Liver (tissue), 9 donors: ENCODE data around the gene ZNF180. TPM values are rescaled to one million over a fixed set of nuclear protein-coding genes. Genes with fewer than 3 reads are reported as not detected.
A peak's percentile ranks its signal among the peaks of the same experiment; 100 is the strongest.

Experiments used
- DNase-seq: peaks from one replicate; pipeline ENCODE4 v3.0.0-alpha.2; 2017; ENCODE audit warnings: low spot score
- H3K27ac ChIP-seq, 2 donors: one replicate each; pipeline ENCODE4 v1.7.0; 2013; ENCODE audit warnings: inconsistent platforms in 2 of 2, low read length in 2 of 2, control low read depth in 1 of 2, low read depth in 1 of 2, mild to moderate bottlenecking in 1 of 2
- H3K27me3 ChIP-seq, 4 donors: one replicate each; pipeline versions ENCODE4 v1.6.1 to v1.7.0; 2013; ENCODE audit warnings: low read length in 3 of 4, inconsistent platforms in 1 of 4, mild to moderate bottlenecking in 1 of 4, moderate library complexity in 1 of 4; ENCODE audit not compliant: control insufficient read depth in 4 of 4, insufficient read depth in 4 of 4
- H3K36me3 ChIP-seq, 4 donors: one replicate each; pipeline versions ENCODE4 v1.6.1 to v1.7.0; 2013; ENCODE audit warnings: low read length in 3 of 4, mild to moderate bottlenecking in 3 of 4, low read depth in 1 of 4, moderate library complexity in 1 of 4; ENCODE audit not compliant: control insufficient read depth in 4 of 4, insufficient read depth in 3 of 4
- H3K4me1 ChIP-seq, 4 donors: one replicate each; pipeline versions ENCODE4 v1.6.1 to v1.7.0; 2013; ENCODE audit warnings: low read length in 3 of 4, mild to moderate bottlenecking in 3 of 4, moderate library complexity in 1 of 4; ENCODE audit not compliant: control insufficient read depth in 4 of 4, insufficient read depth in 4 of 4
- H3K4me3 ChIP-seq, 3 donors: one replicate each; pipeline versions ENCODE4 v1.6.1 to v1.7.0; 2013; ENCODE audit warnings: low read length in 3 of 3, control low read depth in 1 of 3, low read depth in 1 of 3, mild to moderate bottlenecking in 1 of 3
- H3K9ac ChIP-seq, 2 donors: one replicate each; pipeline ENCODE4 v1.7.0; 2013; ENCODE audit warnings: low read length in 2 of 2, mild to moderate bottlenecking in 2 of 2, moderate library complexity in 2 of 2, control low read depth in 1 of 2, low read depth in 1 of 2
- H3K9me3 ChIP-seq, 4 donors: one replicate each; pipeline versions ENCODE4 v1.6.1 to v1.7.0; 2013; ENCODE audit warnings: low read length in 3 of 4; ENCODE audit not compliant: control insufficient read depth in 4 of 4
- EGR1 ChIP-seq, 2 donors: IDR thresholded peaks; 2 replicates each; pipeline ENCODE4 v1.6.1; 2016 to 2018; ENCODE audit warnings: antibody characterized with exemption in 2 of 2, low read depth in 2 of 2
- FOXA1 ChIP-seq: IDR thresholded peaks from 2 replicates; pipeline ENCODE4 v1.6.1; 2016; ENCODE audit warnings: antibody characterized with exemption
- FOXA2 ChIP-seq: IDR thresholded peaks from 2 replicates; pipeline ENCODE4 v1.6.1; 2016; ENCODE audit warnings: antibody characterized with exemption
- HNF4A ChIP-seq, 2 donors: conservative IDR thresholded peaks; 2 replicates each; pipeline ENCODE4 v1.6.1; 2016; ENCODE audit warnings: antibody characterized with exemption in 2 of 2, mild to moderate bottlenecking in 2 of 2
- JUND ChIP-seq, 2 donors: IDR thresholded peaks; 2 replicates each; pipeline ENCODE4 v1.6.1; 2016; ENCODE audit warnings: antibody characterized with exemption in 2 of 2
- RAD21 ChIP-seq, 2 donors: IDR thresholded peaks; 2 replicates each; pipeline ENCODE4 v1.6.1; 2016; ENCODE audit warnings: antibody characterized with exemption in 2 of 2, mild to moderate bottlenecking in 2 of 2
- RXRA ChIP-seq, 2 donors: IDR thresholded peaks; 2 replicates each; pipeline ENCODE4 v1.6.1; 2017 to 2018; ENCODE audit warnings: antibody characterized with exemption in 2 of 2, mild to moderate bottlenecking in 1 of 2
- SP1 ChIP-seq: IDR thresholded peaks from 2 replicates; pipeline ENCODE4 v1.6.1; 2018; ENCODE audit warnings: antibody characterized with exemption, mild to moderate bottlenecking
- YY1 ChIP-seq: IDR thresholded peaks from 2 replicates; pipeline ENCODE4 v1.6.1; 2016; ENCODE audit warnings: antibody characterized with exemption, mild to moderate bottlenecking
- ZBTB33 ChIP-seq: IDR thresholded peaks from 2 replicates; pipeline ENCODE4 v1.6.1; 2016; ENCODE audit warnings: antibody characterized with exemption
- WGBS: extraction: QIAGEN DNeasy Blood & Tissue Kit; methylation state at CpG from one replicate; pipeline ENCODE4 v1.1.7; 2013; 5-methylcytosine and 5-hydroxymethylcytosine counted together
- polyA plus RNA-seq, 2 donors: library from polyadenylated mRNA; stranded (reverse) in 1 of 2; unstranded in 1 of 2; fragments of 200-250 nt in 1 of 2; fragments of >200 nt in 1 of 2; fragmentation: Nextera tagmentation in 1 of 2; extraction: Ambion mirVana in 1 of 2; gene quantifications; one replicate each; pipeline versions ENCODE4 v1.2.1 to v1.2.3, GENCODE V29; 2013 to 2015
- total RNA-seq, 2 donors: library from RNA; depleted of rRNA; stranded (reverse); fragments of >200 nt; gene quantifications; one replicate each; pipeline ENCODE4 v1.2.3, GENCODE V29; 2014
- TF ChIP-seq, protein P1 (sequence below): IDR thresholded peaks from 2 replicates; pipeline ENCODE4 v1.6.1; 2016; ENCODE audit warnings: antibody characterized with exemption
- TF ChIP-seq, protein P2 (sequence below): IDR thresholded peaks from 2 replicates; pipeline ENCODE4 v1.6.1; 2016; ENCODE audit warnings: antibody characterized with exemption
- TF ChIP-seq, protein P3 (sequence below): fragments of 150-350 bp; IDR thresholded peaks from 2 replicates; pipeline ENCODE4 v1.5.1; 2017; ENCODE audit warnings: improper control_type of control experiment, low read depth, low read length; ENCODE audit not compliant: missing input control
- donor health status: healthy.
- donor health status: healthy.
- donor health status: healthy.
- donor health status: healthy.
- donor health status: healthy.

Gene ZNF180
- total and polyA plus RNA-seq, 4 donors = 2.0 to 7.6 (median 4.3) TPM

- no peak overlapping the region for H3K9ac ChIP-seq
- peaks cover 0 to 4% (median 0%) of the 10 kb centered on the region in 4 donors for H3K27me3 ChIP-seq
- H3K4me1 ChIP-seq = no peaks in the 10 kb centered on the region
- H3K9me3 ChIP-seq = peaks cover 33 to 66% (median 42%) of the 10 kb centered on the region in 4 donors
- H3K36me3 ChIP-seq = no peaks in the 10 kb centered on the region
- peak overlapping the region in 2 of 3 donors; percentile 41 to 52 for H3K4me3 ChIP-seq
- 80% methylated on average over 4 of the region's 4 CpGs for WGBS
- TF ChIP-seq RXRA (IDR thresholded peaks at IDR 0.05) = no peak
- TF ChIP-seq, protein P1, sequence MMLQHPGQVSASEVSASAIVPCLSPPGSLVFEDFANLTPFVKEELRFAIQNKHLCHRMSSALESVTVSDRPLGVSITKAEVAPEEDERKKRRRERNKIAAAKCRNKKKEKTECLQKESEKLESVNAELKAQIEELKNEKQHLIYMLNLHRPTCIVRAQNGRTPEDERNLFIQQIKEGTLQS = no peak
- no peak for TF ChIP-seq SP1
- TF ChIP-seq EGR1 (IDR thresholded peaks at IDR 0.05; ENCODE audit: low read depth in 2 of 2) = no peak
- TF ChIP-seq JUND (IDR thresholded peaks at IDR 0.05) = no peak
- no peak for TF ChIP-seq ZBTB33
- no peak for TF ChIP-seq RAD21 (IDR thresholded peaks at IDR 0.05)
- no peak for TF ChIP-seq HNF4A (conservative IDR thresholded peaks at IDR 0.05)
- DNase-seq = no peak
- H3K27ac ChIP-seq = no peak overlapping the region
Observed at GRCh38 chr19:44452367-44452766, 48.0 kb downstream of the ZNF180 start.

GRCh38 chr19:44451687-44452086 is 48.6 kb downstream of the ZNF180 start:
- no peak overlapping the region for H3K27ac ChIP-seq
- H3K4me1 ChIP-seq = no peaks in the 10 kb centered on the region
- peaks cover 28 to 65% (median 42%) of the 10 kb centered on the region in 4 donors for H3K9me3 ChIP-seq
- H3K27me3 ChIP-seq = peaks cover 0 to 4% (median 0%) of the 10 kb centered on the region in 4 donors
- TF ChIP-seq FOXA1 = no peak
- TF ChIP-seq, protein P2, sequence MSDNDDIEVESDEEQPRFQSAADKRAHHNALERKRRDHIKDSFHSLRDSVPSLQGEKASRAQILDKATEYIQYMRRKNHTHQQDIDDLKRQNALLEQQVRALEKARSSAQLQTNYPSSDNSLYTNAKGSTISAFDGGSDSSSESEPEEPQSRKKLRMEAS = no peak
- TF ChIP-seq, protein P3, sequence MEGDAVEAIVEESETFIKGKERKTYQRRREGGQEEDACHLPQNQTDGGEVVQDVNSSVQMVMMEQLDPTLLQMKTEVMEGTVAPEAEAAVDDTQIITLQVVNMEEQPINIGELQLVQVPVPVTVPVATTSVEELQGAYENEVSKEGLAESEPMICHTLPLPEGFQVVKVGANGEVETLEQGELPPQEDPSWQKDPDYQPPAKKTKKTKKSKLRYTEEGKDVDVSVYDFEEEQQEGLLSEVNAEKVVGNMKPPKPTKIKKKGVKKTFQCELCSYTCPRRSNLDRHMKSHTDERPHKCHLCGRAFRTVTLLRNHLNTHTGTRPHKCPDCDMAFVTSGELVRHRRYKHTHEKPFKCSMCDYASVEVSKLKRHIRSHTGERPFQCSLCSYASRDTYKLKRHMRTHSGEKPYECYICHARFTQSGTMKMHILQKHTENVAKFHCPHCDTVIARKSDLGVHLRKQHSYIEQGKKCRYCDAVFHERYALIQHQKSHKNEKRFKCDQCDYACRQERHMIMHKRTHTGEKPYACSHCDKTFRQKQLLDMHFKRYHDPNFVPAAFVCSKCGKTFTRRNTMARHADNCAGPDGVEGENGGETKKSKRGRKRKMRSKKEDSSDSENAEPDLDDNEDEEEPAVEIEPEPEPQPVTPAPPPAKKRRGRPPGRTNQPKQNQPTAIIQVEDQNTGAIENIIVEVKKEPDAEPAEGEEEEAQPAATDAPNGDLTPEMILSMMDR = no peak
- no peak for TF ChIP-seq YY1
- TF ChIP-seq HNF4A (conservative IDR thresholded peaks at IDR 0.05) = no peak
- no peak for TF ChIP-seq JUND (IDR thresholded peaks at IDR 0.05)
- TF ChIP-seq, protein P1 = no peak
- TF ChIP-seq FOXA2 = no peak
- no peaks in the 10 kb centered on the region for H3K36me3 ChIP-seq
- no peak overlapping the region for H3K9ac ChIP-seq
- DNase-seq = no peak
- H3K4me3 ChIP-seq = peak overlapping the region in 2 of 3 donors; percentile 20 to 52
- WGBS = 90% methylated on average over 18 of the region's 18 CpGs
